Epithelial cell of prostate (primary cell): ENCODE measurements around the gene IQCC.

Experiments used
- DNase-seq: peaks from one replicate; pipeline ENCODE4 v3.0.0-alpha.2; 2011; ENCODE audit warnings: low read depth, low spot score
- H3K27ac ChIP-seq: fragments of 450-650 bp; 2 replicates; pipeline ENCODE4 v1.5.1; 2017; ENCODE audit warnings: mild to moderate bottlenecking

Gene IQCC

GRCh38 chr1:32194984-32195383, 10.5 kb upstream of the IQCC start:
- H3K27ac ChIP-seq = no peak overlapping the region
- no peak for DNase-seq

GRCh38 chr1:32195531-32195930, 9.9 kb upstream of the IQCC start:
- DNase-seq = no peak
- no peak overlapping the region for H3K27ac ChIP-seq

- no peak for DNase-seq
- H3K27ac ChIP-seq = no peak overlapping the region
These were observed 9.3 kb upstream of the IQCC start for GRCh38 chr1:32195972-32196823.

DNA sequence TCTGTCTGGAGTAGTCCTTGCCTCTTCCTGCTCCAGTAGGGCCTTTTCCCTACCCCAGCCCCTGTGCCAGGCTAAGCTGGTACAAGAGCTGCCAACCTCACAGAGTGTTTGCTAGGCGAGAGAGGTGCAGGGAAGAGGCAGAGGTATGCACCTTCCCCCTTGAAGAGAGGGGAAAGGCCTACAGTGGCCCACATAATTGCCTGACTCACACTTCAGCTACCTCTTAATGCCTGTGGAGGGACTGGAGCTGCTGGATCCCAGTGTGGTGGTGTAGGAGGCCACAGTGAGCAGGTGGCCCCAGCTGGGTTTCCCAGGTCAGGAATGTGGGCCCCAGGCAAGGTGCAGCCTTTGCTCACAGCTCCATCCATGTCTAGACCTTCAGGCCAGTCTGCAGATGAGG, 8.4 kb upstream of the IQCC start:
- no peak overlapping the region for H3K27ac ChIP-seq
- DNase-seq = no peak

GRCh38 chr1:32197837-32198236, 7.6 kb upstream of the IQCC start:
- no peak for DNase-seq
- no peak overlapping the region for H3K27ac ChIP-seq

GRCh38 chr1:32198237-32199042, 7.0 kb upstream of the IQCC start:
- H3K27ac ChIP-seq = no peak overlapping the region
- DNase-seq = no peak

- H3K27ac ChIP-seq = no peak overlapping the region
- DNase-seq = no peak
These were observed 6.3 kb upstream of the IQCC start for GRCh38 chr1:32199043-32199716.

GRCh38 chr1:32199717-32200072, 5.8 kb upstream of the IQCC start:
- peak overlapping the region; percentile 40 for H3K27ac ChIP-seq
- no peak for DNase-seq

- no peak for DNase-seq
- H3K27ac ChIP-seq = peak within 1 kb of the TSS; percentile 40
These were observed 5.1 kb upstream of the IQCC start, which contains the start of gene CCDC28B for GRCh38 chr1:32200226-32201010. CCDC28B (plus strand) TSS chr1:32200595; CDS start chr1:32201936, 1,341 bp downstream.

GRCh38 chr1:32201011-32201855, 4.2 kb upstream of the IQCC start:
- no peak overlapping the region for H3K27ac ChIP-seq
- no peak for DNase-seq

- no peak overlapping the region for H3K27ac ChIP-seq
- DNase-seq = no peak
These were observed 519 bp upstream of the IQCC start for GRCh38 chr1:32204943-32205361.

DNA sequence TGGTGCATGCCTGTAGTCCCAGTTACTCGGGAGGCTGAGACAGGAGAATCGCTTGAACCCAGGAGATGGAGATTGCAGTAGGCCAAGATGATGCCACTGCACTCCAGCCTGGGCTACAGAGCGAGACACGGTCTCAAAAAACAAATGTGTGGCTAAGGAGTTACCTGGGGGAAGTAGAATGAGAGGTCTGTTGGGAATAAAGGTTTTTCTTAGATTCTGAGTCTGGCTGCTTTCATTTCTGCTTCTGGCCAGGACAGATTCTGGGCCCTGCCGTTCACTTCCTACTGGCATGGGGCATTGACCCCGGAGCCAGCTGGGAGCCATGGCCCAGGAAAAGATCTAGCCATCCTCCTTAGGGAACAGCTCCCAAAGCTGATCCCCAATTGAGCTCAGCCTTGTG, 3.0 kb downstream of the IQCC start:
- no peak overlapping the region for H3K27ac ChIP-seq
- DNase-seq = no peak

DNA sequence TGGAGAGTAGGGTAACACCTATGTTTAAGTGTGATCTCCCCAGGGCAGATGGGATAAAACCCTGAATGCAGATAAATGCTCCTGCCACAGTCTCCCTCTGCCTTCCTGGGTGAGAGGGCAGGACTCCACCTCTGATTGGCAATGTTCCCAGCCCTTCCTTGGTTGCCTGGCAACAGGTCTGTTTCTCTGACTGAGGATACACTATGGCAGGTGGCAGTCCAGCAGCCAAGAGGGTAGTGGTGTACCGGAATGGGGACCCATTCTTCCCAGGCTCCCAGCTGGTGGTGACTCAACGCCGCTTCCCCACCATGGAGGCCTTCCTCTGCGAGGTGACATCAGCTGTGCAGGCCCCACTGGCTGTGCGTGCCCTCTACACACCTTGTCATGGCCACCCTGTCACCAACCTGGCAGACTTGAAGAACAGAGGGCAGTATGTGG, 3.4 kb downstream of the IQCC start, which contains the start of gene DCDC2B:
DCDC2B (plus strand) TSS at position 199 of the 438 bp plus-strand sequence; CDS start at position 204, 5 bp downstream.
- DNase-seq = no peak
- H3K27ac ChIP-seq = no peak within 1 kb of the TSS

DNA sequence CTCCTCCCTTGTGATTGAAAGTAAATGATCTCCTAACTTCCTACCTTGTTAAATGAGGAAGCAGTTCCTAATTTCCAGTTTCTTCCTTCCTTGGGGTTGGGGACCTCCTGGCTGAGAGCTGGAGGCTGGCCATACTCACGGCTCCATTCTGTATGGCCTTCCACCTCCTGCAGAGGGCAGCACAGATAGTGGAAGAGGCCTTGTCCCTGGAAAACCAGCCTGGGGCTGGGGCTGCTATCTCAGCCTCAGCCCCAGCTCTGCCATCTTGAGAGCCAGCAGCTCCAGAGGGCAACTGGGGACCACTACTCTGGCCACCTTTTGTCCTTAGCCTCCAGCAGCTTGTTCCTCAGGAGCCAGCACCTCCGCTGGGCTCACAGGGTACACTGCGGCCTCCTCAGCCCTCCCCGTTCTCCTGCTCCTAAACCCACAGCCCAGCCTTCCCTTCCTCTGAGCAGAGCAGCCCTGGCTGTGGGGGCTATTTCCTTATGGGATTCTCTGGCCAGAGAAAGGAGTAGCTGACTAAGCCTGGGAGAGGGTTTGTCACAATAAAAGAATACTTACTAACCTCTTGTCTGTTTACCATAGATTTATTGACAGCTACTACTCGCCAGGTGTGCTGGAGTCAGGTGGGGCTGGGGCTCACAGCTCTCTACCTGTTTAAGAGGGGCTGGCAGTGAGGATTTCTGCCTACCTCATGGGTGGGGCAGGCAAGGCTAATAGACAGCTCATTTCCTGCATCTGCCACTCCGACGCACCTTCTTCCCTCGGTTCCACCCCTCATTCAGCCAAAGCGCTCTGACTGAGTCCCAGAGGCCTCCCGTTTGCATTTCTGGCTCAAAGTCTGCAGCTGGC, 10.4 kb downstream of the IQCC start:
- peak overlapping the region; percentile 93 for H3K27ac ChIP-seq
- peak; percentile 29 for DNase-seq

GRCh38 chr1:32216566-32216965, 11.1 kb downstream of the IQCC start:
- DNase-seq = no peak
- H3K27ac ChIP-seq = peak overlapping the region; percentile 93

- DNase-seq = no peak
These were observed 13.6 kb downstream of the IQCC start for GRCh38 chr1:32219022-32219421.

DNA sequence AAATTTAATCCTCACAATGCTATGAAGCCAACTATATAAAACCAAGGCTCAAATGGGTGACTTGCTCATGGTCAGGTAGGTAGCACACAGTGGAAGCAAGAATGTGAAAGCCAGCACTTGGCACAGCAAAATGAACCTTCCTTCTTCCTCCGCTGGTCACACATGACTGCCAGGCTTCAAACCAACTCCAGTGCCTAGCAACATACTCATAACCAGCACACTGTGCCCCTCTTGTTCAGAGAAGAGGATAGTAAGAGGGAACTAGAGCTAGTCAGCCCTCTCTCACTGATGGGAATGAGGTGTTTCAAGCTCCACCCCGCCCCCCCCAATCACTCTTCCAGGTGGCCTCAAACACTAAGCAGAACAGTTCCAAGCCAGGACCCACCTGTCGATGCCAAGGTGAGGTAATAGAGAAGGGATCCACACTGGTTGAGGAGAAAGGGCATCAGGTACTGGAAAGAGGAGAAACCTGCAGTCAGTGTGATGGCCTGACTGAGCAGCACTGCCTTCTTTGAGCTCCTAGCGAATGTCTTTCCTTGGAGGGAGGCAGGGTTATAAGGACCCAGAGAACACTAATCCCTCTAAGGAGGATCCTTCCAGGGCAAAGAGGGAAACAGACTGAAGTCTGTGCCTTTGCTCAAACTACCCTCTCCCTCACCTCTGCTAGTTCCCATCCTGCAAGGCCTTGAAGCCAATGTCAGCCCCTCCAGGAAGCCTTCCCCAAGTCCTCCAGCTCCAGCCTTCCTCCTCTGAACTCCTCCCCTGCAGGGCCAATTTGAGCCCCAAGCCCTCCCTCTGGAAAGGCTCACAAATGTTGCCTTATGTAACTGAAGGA, 15.5 kb downstream of the IQCC start:
- H3K27ac ChIP-seq = peak overlapping the region; percentile 72
- DNase-seq = no peak

More at GRCh38 chr1:32219022-32219421, 13.6 kb downstream of the IQCC start:
- H3K27ac ChIP-seq = no peak overlapping the region
